AG04450 (cell line): ENCODE measurements around the gene MGA. TPM values are rescaled to one million over a fixed set of nuclear protein-coding genes. Genes with fewer than 3 reads are reported as not detected.

Experiments
- CTCF ChIA-PET: fragments of 300-600, 350-600 bp; formaldehyde crosslinking; extraction: SDS; loops from one replicate; lab custom pipeline; 2022; ENCODE audit warnings: antibody characterized with exemption, inconsistent platforms; lab: Charles Lee
- POLR2A ChIA-PET: fragments of 350-600 bp; formaldehyde crosslinking; extraction: SDS; loops from one replicate; lab custom pipeline; 2021; ENCODE audit warnings: antibody characterized with exemption, inconsistent platforms; lab: Yijun Ruan, JAX
- DNase-seq: peaks from one replicate; pipeline ENCODE4 v3.0.0-alpha.2; 2011; ENCODE audit warnings: low read depth, low spot score
- H3K27ac ChIP-seq: one replicate; pipeline ENCODE4 v1.5.1; 2012; ENCODE audit warnings: low read depth, low read length, control low read depth
- H3K27me3 ChIP-seq: one replicate; pipeline ENCODE4 v1.6.0; 2012; ENCODE audit warnings: low read length; ENCODE audit not compliant: control insufficient read depth, insufficient read depth
- H3K4me3 ChIP-seq: 2 replicates; pipeline ENCODE4 v1.5.1; 2011; ENCODE audit warnings: mild to moderate bottlenecking, low read depth, low read length, control low read depth
- H3K9me3 ChIP-seq: 2 replicates; pipeline ENCODE4 v1.5.1; 2012; ENCODE audit warnings: low read length; ENCODE audit not compliant: control insufficient read depth, insufficient read depth
- polyA plus RNA-seq: library from polyadenylated mRNA; depleted of rRNA; stranded (reverse); fragments of >200 nt; gene quantifications from 2 replicates; pipeline ENCODE4 v1.2.3, GENCODE V29; 2011
- TF ChIP-seq, protein P1 (sequence below): IDR thresholded peaks from 2 replicates; pipeline ENCODE4 v1.5.1; 2011; ENCODE audit warnings: low read depth, low read length, control low read depth, inconsistent platforms

MGA gene
- polyA plus RNA-seq, 1 experiment: 9.7 TPM

DNA sequence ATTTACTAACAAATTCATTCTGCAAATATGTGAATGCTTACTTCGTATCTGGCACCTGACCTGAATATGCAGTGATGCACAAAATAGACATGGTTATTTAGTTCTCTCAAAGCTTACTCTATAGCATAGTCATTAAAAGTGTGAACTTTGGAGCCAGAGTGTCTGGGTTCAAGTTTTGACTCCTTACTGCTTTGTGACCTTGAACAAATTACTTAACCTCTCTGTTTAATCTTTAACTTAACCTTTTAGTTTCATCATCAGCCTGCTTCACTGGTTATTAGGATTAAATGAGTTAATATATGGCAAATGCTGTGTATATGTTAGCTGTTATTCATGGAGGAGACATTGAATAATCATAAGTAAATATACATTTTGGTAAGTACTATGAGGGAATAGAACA lies 12.1 kb upstream of the MGA start:
- H3K9me3 ChIP-seq: peaks cover 6% of the 10 kb centered on the region
- H3K4me3 ChIP-seq: no peak overlapping the region
- no peaks in the 10 kb centered on the region for H3K27me3 ChIP-seq
- ChIA-PET POLR2A (interaction anchor here (1.0 kb wide), 1 partner anchor 25 kb away, joined by 6 read pairs; no protein-coding TSS in a partner anchor), CTCF (no interaction called here)
- no peak overlapping the region for H3K27ac ChIP-seq
- no peak for DNase-seq
- TF ChIP-seq, protein P1, sequence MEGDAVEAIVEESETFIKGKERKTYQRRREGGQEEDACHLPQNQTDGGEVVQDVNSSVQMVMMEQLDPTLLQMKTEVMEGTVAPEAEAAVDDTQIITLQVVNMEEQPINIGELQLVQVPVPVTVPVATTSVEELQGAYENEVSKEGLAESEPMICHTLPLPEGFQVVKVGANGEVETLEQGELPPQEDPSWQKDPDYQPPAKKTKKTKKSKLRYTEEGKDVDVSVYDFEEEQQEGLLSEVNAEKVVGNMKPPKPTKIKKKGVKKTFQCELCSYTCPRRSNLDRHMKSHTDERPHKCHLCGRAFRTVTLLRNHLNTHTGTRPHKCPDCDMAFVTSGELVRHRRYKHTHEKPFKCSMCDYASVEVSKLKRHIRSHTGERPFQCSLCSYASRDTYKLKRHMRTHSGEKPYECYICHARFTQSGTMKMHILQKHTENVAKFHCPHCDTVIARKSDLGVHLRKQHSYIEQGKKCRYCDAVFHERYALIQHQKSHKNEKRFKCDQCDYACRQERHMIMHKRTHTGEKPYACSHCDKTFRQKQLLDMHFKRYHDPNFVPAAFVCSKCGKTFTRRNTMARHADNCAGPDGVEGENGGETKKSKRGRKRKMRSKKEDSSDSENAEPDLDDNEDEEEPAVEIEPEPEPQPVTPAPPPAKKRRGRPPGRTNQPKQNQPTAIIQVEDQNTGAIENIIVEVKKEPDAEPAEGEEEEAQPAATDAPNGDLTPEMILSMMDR: no peak

DNA sequence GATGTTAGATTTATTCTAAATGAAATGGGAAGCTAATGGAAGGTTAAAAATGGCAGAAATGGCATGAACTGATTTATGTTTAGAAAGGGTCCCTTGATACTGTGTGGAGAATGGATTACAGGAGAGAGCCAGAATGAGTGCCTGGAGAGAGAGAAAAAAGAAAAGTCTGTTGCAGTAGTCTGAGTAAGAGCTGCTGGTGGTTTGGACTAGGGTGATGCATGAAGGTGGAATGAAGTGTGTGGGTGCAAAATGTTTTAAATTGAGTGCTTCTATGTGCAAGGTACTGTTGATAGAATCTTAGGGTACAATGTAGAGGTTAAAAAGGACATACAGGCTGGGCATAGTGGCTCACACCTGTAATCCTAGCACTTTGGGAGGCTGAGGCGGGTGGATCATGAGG lies 11.4 kb upstream of the MGA start:
- CTCF ChIA-PET: no interaction called here
- H3K27ac ChIP-seq: no peak overlapping the region
- POLR2A ChIA-PET: interaction anchor here (1.0 kb wide), 1 partner anchor 26 kb away, joined by 6 read pairs; no protein-coding TSS in a partner anchor

DNA sequence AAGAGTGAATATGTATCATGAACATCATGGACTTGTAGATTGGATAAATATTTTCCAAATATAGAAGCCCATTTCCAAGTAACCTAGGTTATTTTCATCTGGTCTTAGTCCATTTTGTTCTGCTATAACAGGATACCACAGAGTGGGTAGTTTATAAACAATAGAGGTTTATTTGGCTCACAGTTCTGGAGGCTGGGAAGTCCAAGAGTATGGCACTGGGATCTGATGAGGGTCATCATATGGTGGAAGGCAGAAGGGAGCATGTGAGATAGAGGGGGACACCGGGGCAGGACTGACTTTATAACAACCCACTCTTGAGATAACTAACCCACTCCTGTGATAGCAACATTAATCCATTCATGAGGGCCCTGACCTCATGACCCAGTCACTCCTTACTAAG lies 9.4 kb upstream of the MGA start:
- TF ChIP-seq, protein P1: no peak
- no peak for DNase-seq
- H3K27ac ChIP-seq: no peak overlapping the region
- peaks cover 6% of the 10 kb centered on the region for H3K9me3 ChIP-seq
- ChIA-PET CTCF (no interaction called here), POLR2A (no interaction called here)
- H3K4me3 ChIP-seq: no peak overlapping the region
- H3K27me3 ChIP-seq: no peaks in the 10 kb centered on the region

More for the DNA sequence above, 11.4 kb upstream of the MGA start:
- TF ChIP-seq, protein P1: no peak
- no peak overlapping the region for H3K4me3 ChIP-seq
- H3K27me3 ChIP-seq: no peaks in the 10 kb centered on the region
- no peak for DNase-seq
- peaks cover 6% of the 10 kb centered on the region for H3K9me3 ChIP-seq

DNA sequence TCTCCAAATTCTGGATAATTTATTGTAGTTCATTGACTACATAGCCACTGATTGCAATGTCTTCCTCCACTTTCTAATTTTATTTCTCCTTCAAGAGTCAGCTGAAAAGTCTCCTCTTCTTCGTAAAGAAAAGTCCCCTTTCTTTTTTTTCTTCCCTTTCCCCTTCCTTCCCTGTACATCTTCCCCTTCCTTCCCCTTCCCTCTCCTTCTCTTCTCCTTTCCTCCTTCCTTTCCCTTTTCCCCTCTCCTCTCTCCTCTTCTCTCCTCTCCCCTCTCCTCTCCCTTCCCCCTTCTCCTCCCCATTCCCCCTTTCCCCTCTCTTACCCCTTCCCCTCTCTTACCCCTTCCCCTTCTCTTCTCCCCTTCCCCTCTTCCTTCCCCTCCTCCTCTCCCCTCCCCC lies 8.8 kb upstream of the MGA start:
- Histone ChIP-seq H3K4me3 (no peak overlapping the region), H3K9me3 (peaks cover 6% of the 10 kb centered on the region), H3K27me3 (no peaks in the 10 kb centered on the region), H3K27ac (no peak overlapping the region)
- no peak for DNase-seq
- CTCF ChIA-PET: no interaction called here
- POLR2A ChIA-PET: no interaction called here
- TF ChIP-seq, protein P1: no peak

DNA sequence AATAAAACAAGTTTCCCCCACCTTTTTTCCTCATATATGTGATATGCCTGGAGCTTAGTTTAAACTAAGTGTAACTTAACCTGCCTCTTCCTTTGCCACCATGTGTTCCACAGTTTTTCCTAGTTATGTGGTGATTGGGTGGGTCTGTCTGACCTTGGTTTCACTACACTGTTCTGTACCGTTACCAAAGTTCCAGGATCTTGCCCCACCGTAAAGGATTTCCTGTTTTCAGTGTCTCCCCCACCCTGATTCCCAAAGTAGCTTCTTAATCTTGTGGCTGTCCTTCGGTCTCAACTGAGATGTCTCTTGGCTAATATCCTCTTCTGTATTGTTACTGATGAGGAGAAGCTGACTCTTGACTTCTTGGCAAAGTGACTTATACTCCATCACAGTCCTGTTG lies 6.4 kb upstream of the MGA start:
- Histone ChIP-seq H3K27me3 (no peaks in the 10 kb centered on the region), H3K27ac (no peak overlapping the region), H3K4me3 (no peak overlapping the region), H3K9me3 (peaks cover 6% of the 10 kb centered on the region)
- POLR2A ChIA-PET: no interaction called here
- no peak for DNase-seq
- CTCF ChIA-PET: no interaction called here
- TF ChIP-seq, protein P1: no peak
